Measurements from ENCODE around the gene MAB21L2. TPM values are rescaled to one million over a fixed set of nuclear protein-coding genes. Genes with fewer than 3 reads are reported as not detected.

MAB21L2 gene
- total RNA-seq, 2 donors from 2014 or later = not detected

DNA sequence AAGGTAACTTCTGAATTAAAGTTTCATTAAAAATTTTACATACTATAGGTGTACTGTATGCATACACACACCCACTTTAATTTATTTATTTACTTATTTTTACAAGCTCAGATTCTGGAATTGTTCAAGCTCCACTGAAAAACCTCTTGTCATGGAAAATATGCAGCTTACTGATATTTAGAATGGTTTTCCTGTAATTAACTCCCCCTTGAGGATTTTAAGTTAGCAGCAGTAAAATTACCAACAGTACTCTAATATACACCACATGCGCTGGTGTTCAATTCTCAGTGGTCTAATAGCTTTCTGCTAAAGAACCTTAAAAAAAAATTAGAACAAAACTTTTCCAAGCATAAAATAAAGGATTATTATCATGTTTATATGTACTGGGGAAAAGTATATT, 12.0 kb downstream of the MAB21L2 start:
- H3K36me3 Mint-ChIP-seq (ENCODE audit: insufficient read depth in 2 of 2) = peaks cover 0 to 2% of the 10 kb centered on the region in 2 donors
- no peaks in the 10 kb centered on the region for H3K4me1 Mint-ChIP-seq (ENCODE audit: low read depth)
- H3K27me3 Mint-ChIP-seq (ENCODE audit: low read depth) = no peaks in the 10 kb centered on the region
- no peak overlapping the region for H3K4me3 Mint-ChIP-seq
- H3K27ac Mint-ChIP-seq = no peak overlapping the region
- no peak for DNase-seq
- no peak for ATAC-seq (replicated peaks in 1 of 2)
- no peaks in the 10 kb centered on the region for H3K9me3 Mint-ChIP-seq

DNA sequence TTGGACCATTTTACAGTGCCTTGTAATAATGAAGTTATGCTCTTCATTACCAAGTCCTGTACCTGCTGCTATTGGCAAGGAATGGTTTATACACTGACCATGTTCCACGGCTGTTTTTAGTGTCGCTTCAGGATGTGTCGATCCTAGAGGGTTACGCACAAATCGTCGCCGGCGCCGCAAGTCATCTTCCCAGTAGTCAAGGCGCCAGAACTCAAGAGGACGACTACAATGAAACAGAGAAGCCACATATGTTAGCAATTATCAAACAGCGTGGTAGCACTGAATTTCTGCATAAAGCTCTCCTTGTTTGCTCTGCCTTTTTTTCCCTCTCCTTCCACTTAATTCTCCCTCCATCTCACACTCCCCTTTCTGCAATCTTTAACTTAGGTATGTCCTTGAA, 17.0 kb downstream of the MAB21L2 start:
- Mint-ChIP-seq H3K4me3 (no peak overlapping the region), H3K9me3 (no peaks in the 10 kb centered on the region), H3K4me1 (ENCODE audit: low read depth) (no peaks in the 10 kb centered on the region), H3K36me3 (ENCODE audit: insufficient read depth in 2 of 2) (peaks cover 0 to 3% of the 10 kb centered on the region in 2 donors), H3K27me3 (ENCODE audit: low read depth) (no peaks in the 10 kb centered on the region), H3K27ac (no peak overlapping the region)
- no peak for DNase-seq
- no peak for ATAC-seq (replicated peaks in 1 of 2)

DNA sequence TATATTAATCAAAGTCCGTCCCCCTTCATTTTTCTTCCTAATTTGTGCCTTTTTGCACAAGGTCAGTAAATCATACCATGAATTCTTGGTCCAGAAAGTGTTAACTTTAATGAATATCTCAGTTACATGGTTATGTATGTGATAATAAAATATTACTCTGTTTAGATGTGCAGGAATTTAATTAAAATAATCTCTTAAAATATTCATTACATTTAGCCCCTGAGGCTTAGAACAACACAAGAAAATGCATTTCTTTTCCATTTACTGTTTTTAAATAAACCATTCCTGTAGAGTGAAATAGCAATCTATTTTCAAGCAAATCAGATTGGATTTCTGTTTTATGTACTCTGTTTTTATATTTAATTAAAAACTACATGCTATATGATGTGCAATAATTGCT, 17.6 kb downstream of the MAB21L2 start:
- H3K27ac Mint-ChIP-seq = no peak overlapping the region
- H3K27me3 Mint-ChIP-seq (ENCODE audit: low read depth) = no peaks in the 10 kb centered on the region
- ATAC-seq (replicated peaks in 1 of 2) (no peak), DNase-seq (no peak)
- H3K4me3 Mint-ChIP-seq = no peak overlapping the region
- H3K9me3 Mint-ChIP-seq = no peaks in the 10 kb centered on the region
- no peaks in the 10 kb centered on the region for H3K4me1 Mint-ChIP-seq (ENCODE audit: low read depth)
- H3K36me3 Mint-ChIP-seq (ENCODE audit: insufficient read depth in 2 of 2) = peaks cover 0 to 3% of the 10 kb centered on the region in 2 donors

DNA sequence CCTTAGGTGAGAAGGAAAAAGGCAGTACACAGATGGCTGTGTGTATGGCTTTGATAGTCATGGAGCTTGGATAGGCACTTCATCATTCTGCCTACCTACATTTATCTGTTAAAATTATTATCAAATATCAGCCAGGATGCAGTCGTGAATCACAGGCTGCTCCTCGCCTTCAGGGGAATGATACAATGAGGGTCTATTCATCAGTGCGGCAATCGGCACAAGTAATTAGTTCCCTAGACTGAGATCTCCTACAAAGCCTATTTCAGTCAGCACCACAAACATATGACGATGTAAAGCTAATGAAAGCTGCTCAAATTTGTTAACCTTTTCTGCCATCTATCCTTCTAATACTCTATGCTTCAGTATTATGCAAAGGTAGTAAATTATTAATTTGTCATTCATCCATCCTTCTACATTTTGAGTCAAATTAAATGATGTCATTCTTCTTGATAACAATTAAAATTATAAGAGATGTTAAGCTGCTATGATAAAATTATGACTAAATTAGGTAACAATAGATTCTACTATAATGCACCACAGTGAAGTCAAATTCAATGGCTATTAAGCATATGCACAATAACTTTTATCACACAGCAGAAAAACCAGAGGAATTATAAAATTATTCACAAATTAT, 19.0 kb downstream of the MAB21L2 start:
- H3K27me3 Mint-ChIP-seq (ENCODE audit: low read depth) = no peaks in the 10 kb centered on the region
- H3K4me1 Mint-ChIP-seq (ENCODE audit: low read depth) = no peaks in the 10 kb centered on the region
- no peak overlapping the region for H3K27ac Mint-ChIP-seq
- DNase-seq = no peak
- ATAC-seq (replicated peaks in 1 of 2) = no peak
- H3K4me3 Mint-ChIP-seq = no peak overlapping the region
- peaks cover 0 to 3% of the 10 kb centered on the region in 2 donors for H3K36me3 Mint-ChIP-seq (ENCODE audit: insufficient read depth in 2 of 2)
- no peaks in the 10 kb centered on the region for H3K9me3 Mint-ChIP-seq

DNA sequence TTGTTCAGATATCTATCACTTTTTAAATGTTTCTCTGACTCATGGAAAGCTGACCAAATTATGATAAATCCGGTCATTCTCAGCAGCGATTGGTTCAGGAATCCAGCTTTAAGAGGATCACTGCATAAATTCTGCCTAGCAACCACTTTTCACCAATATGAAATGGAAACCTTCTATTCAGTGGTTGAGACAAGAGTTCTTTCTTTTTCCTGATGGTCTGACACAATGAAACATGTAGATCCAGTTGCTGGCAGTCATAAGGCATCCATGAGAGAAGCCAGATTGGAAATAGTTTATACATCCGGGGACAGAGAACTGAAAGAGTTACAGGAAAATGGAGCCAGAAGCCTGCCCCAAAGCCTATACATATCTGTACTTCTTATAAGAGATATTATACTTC, 27.2 kb downstream of the MAB21L2 start:
- peaks cover 0 to 5% of the 10 kb centered on the region in 2 donors for H3K36me3 Mint-ChIP-seq (ENCODE audit: insufficient read depth in 2 of 2)
- ATAC-seq (replicated peaks in 1 of 2) (no peak), DNase-seq (no peak)
- H3K4me1 Mint-ChIP-seq (ENCODE audit: low read depth) = no peaks in the 10 kb centered on the region
- H3K27ac Mint-ChIP-seq = peak overlapping the region; percentile 49
- H3K9me3 Mint-ChIP-seq = no peaks in the 10 kb centered on the region
- H3K4me3 Mint-ChIP-seq = no peak overlapping the region
- H3K27me3 Mint-ChIP-seq (ENCODE audit: low read depth) = no peaks in the 10 kb centered on the region

DNA sequence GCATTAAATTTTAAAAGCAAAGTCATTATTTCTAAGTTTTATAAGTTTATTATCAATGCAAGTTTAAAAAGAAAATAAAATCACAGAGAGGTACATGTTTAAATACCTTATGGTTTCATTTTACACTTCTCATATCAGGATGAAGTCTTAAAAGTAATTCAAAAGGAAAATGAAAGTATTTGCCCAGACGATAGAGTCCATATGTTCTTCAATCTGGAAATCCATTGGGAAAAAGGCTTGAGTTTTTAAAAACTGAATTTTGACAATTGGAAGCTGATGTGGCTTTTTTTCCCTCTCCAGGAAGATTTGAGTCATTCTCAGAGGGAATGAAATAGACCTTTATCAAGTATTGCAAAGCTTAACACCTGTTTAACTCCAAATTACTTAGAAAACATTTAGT, 37.1 kb downstream of the MAB21L2 start:
- H3K4me1 Mint-ChIP-seq (ENCODE audit: low read depth) = no peaks in the 10 kb centered on the region
- no peak overlapping the region for H3K27ac Mint-ChIP-seq
- ATAC-seq (replicated peaks in 1 of 2) = no peak
- H3K27me3 Mint-ChIP-seq (ENCODE audit: low read depth) = no peaks in the 10 kb centered on the region
- peaks cover 0 to 5% of the 10 kb centered on the region in 2 donors for H3K36me3 Mint-ChIP-seq (ENCODE audit: insufficient read depth in 2 of 2)
- DNase-seq = no peak
- peaks cover 0 to 3% of the 10 kb centered on the region in 2 donors for H3K9me3 Mint-ChIP-seq
- no peak overlapping the region for H3K4me3 Mint-ChIP-seq

- no peaks in the 10 kb centered on the region for H3K27me3 Mint-ChIP-seq (ENCODE audit: low read depth)
- no peak for DNase-seq
- H3K27ac Mint-ChIP-seq = no peak overlapping the region
- peaks cover 0 to 3% of the 10 kb centered on the region in 2 donors for H3K9me3 Mint-ChIP-seq
- ATAC-seq (replicated peaks in 1 of 2) = no peak
- no peak overlapping the region for H3K4me3 Mint-ChIP-seq
- H3K4me1 Mint-ChIP-seq (ENCODE audit: low read depth) = no peaks in the 10 kb centered on the region
- peaks cover 0 to 7% of the 10 kb centered on the region in 2 donors for H3K36me3 Mint-ChIP-seq (ENCODE audit: insufficient read depth in 2 of 2)
Measured at GRCh38 chr4:150624055-150624454, 42.1 kb downstream of the MAB21L2 start.

- Mint-ChIP-seq H3K27me3 (ENCODE audit: low read depth) (no peaks in the 10 kb centered on the region), H3K36me3 (ENCODE audit: insufficient read depth in 2 of 2) (peaks cover 0 to 8% of the 10 kb centered on the region in 2 donors), H3K4me3 (no peak overlapping the region), H3K27ac (no peak overlapping the region), H3K4me1 (ENCODE audit: low read depth) (no peaks in the 10 kb centered on the region), H3K9me3 (peaks cover 0 to 3% of the 10 kb centered on the region in 2 donors)
- DNase-seq (no peak), ATAC-seq (replicated peaks in 1 of 2) (no peak)
Measured at GRCh38 chr4:150625033-150625432, 43.1 kb downstream of the MAB21L2 start.

DNA sequence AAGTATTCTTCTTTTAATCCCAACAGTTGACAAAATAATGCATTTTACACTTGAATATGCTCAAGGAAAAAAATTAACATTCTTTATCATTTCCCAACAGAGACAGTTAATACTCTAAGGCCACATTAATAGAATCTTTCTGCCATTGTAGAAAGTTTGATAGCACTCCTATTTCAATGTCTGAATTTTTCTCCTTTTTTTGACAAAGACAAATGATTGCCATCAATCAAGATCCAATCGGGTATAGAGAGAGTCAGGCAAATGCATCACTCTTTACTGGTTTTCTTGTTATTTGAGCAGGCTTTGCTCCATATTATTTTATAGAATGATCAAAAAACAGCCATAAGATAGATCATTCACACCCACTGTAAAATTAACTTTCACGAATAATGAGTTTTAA, 46.1 kb downstream of the MAB21L2 start:
- Mint-ChIP-seq H3K27me3 (ENCODE audit: low read depth) (no peaks in the 10 kb centered on the region), H3K9me3 (peaks cover 4 to 5% of the 10 kb centered on the region in 2 donors), H3K4me1 (ENCODE audit: low read depth) (no peaks in the 10 kb centered on the region), H3K36me3 (ENCODE audit: insufficient read depth in 2 of 2) (peaks cover 7 to 11% of the 10 kb centered on the region in 2 donors), H3K27ac (no peak overlapping the region), H3K4me3 (no peak overlapping the region)
- ATAC-seq (replicated peaks in 1 of 2) (no peak), DNase-seq (no peak)

- Mint-ChIP-seq H3K36me3 (ENCODE audit: insufficient read depth in 2 of 2) (peaks cover 16 to 23% of the 10 kb centered on the region in 2 donors), H3K9me3 (peaks cover 13% of the 10 kb centered on the region in 2 donors), H3K4me3 (no peak overlapping the region), H3K4me1 (ENCODE audit: low read depth) (no peaks in the 10 kb centered on the region), H3K27ac (no peak overlapping the region), H3K27me3 (ENCODE audit: low read depth) (no peaks in the 10 kb centered on the region)
- DNase-seq = no peak
- ATAC-seq (replicated peaks in 1 of 2) = no peak
Measured at GRCh38 chr4:150632639-150633038, 50.7 kb downstream of the MAB21L2 start.
